Ascending aorta (tissue), 2 donors: ENCODE measurements around the gene VRK1. TPM values are rescaled to one million over a fixed set of nuclear protein-coding genes. Genes with fewer than 3 reads are reported as not detected.

ENCODE experiments used
- DNase-seq, 2 donors: peaks; one replicate each; pipeline ENCODE4 v3.0.0-alpha.2; 2019; ENCODE audit warnings: low spot score in 2 of 2
- H3K27ac ChIP-seq, 2 donors: fragments of 200-600 bp; sonication (generic); one replicate each; pipeline ENCODE4 v1.5.1; 2016 to 2017; ENCODE audit warnings: mild to moderate bottlenecking in 1 of 2
- H3K27me3 ChIP-seq: fragments of 200-600 bp; sonication (generic); one replicate; pipeline ENCODE4 v1.5.1; 2017
- H3K36me3 ChIP-seq, 2 donors: fragments of 200-600 bp; sonication (generic); one replicate each; pipeline ENCODE4 v1.5.1; 2016
- H3K4me1 ChIP-seq, 2 donors: fragments of 200-600 bp; sonication (generic); one replicate each; pipeline ENCODE4 v1.5.1; 2016 to 2017; ENCODE audit warnings: mild to moderate bottlenecking in 1 of 2
- H3K4me3 ChIP-seq, 2 donors: fragments of 200-600 bp; sonication (generic); one replicate each; pipeline ENCODE4 v1.5.1; 2016 to 2017; ENCODE audit warnings: mild to moderate bottlenecking in 1 of 2
- H3K9me3 ChIP-seq, 2 donors: fragments of 200-600 bp; sonication (generic); one replicate each; pipeline ENCODE4 v1.5.1; 2016
- intact Hi-C: fragments of 100-400 bp; cut with DNase I; formaldehyde crosslinking; loops from one replicate; pipeline ENCODE4 v1.15.1; 2023
- total RNA-seq: library from RNA; depleted of rRNA; stranded (reverse); fragments of >200 nt; gene quantifications from one replicate; pipeline ENCODE4 v1.1.0, GENCODE V29; 2016
- TF ChIP-seq, protein P1 (sequence below), 3 experiments: fragments of 200-600 bp in 2 of 3; fragments of 450-650 bp in 1 of 3; sonication (generic) in 2 of 3; IDR thresholded peaks; one replicate each; pipeline ENCODE4 v1.5.1; 2016 to 2019; ENCODE audit warnings: antibody characterized with exemption in 3 of 3, mild to moderate bottlenecking in 1 of 3, moderate library complexity in 1 of 3

Gene VRK1
- 2.4 TPM for total RNA-seq

GRCh38 chr14:96796851-96797581 is at the start of gene VRK1:
TSS of gene VRK1 (plus strand) at chr14:96797382. CDS start at chr14:96833472, 36,090 bp downstream.
- Histone ChIP-seq H3K4me1 (peaks cover 5 to 9% of the 10 kb centered on the region in 2 donors), H3K36me3 (no peaks in the 10 kb centered on the region), H3K27ac (no peak within 1 kb of the TSS), H3K4me3 (peak within 1 kb of the TSS; percentile 66 to 80), H3K27me3 (no peaks in the 10 kb centered on the region), H3K9me3 (no peaks in the 10 kb centered on the region)
- TF ChIP-seq, protein P1, sequence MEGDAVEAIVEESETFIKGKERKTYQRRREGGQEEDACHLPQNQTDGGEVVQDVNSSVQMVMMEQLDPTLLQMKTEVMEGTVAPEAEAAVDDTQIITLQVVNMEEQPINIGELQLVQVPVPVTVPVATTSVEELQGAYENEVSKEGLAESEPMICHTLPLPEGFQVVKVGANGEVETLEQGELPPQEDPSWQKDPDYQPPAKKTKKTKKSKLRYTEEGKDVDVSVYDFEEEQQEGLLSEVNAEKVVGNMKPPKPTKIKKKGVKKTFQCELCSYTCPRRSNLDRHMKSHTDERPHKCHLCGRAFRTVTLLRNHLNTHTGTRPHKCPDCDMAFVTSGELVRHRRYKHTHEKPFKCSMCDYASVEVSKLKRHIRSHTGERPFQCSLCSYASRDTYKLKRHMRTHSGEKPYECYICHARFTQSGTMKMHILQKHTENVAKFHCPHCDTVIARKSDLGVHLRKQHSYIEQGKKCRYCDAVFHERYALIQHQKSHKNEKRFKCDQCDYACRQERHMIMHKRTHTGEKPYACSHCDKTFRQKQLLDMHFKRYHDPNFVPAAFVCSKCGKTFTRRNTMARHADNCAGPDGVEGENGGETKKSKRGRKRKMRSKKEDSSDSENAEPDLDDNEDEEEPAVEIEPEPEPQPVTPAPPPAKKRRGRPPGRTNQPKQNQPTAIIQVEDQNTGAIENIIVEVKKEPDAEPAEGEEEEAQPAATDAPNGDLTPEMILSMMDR (IDR thresholded peaks at IDR 0.05), result no peak
- intact Hi-C loops, result loop anchor here (5.0 to 10.0 kb wide), 3 partner anchors 295 to 1265 kb away; partner anchors contain the start of genes ATG2B, GSKIP and PAPOLA
- DNase-seq, result peak; percentile 83 to 96

DNA sequence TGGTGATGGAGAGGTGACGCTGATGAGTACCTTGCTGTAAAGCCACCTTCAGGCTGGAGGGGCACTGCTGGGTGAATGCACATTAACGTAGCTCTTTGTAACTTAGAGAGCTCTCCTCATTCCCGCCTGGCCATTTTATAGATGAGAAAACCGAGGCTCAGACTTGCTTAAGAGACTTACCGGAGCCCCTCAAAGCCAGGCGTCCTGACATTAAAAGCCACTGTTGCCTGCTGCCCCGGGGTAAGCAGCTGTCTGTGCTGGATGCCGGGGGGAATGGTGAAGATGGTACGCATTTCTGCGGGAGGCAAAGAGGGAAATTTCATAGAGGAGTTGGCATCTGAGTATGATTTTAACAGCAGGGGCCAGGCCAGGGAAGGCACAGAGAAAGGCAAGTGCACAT is 49.6 kb upstream of the VRK1 start:
- Histone ChIP-seq H3K36me3 (no peaks in the 10 kb centered on the region), H3K4me1 (no peaks in the 10 kb centered on the region), H3K9me3 (no peaks in the 10 kb centered on the region), H3K27ac (no peak overlapping the region), H3K4me3 (no peak overlapping the region), H3K27me3 (no peaks in the 10 kb centered on the region)
- intact Hi-C loops, result no loop called here
- no peak for DNase-seq
- TF ChIP-seq, protein P1 (IDR thresholded peaks at IDR 0.05), result no peak

DNA sequence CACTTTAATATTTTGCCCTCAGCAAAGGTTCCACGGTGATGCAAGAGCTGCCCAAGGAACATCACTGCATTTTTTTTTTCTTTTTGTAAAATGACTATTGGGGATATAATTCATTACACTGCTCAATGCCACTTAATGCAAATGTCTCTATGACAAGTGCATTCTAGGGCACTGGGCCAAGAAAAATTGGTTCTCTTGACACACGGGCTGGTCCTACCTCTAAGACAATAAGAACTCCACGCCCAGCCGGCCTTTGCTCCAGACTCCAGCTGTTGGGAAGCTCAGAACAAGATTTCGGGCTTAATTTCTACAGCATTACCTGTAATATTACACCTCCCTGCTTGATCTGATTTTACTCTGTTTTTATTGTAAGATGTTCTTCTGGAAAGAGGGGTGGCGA is 48.8 kb upstream of the VRK1 start:
- no peak overlapping the region for H3K27ac ChIP-seq
- intact Hi-C loops, result no loop called here
- H3K4me3 ChIP-seq, result no peak overlapping the region
- H3K36me3 ChIP-seq, result no peaks in the 10 kb centered on the region
- no peaks in the 10 kb centered on the region for H3K9me3 ChIP-seq
- TF ChIP-seq, protein P1 (IDR thresholded peaks at IDR 0.05), result no peak
- no peak for DNase-seq
- H3K4me1 ChIP-seq, result no peaks in the 10 kb centered on the region
- no peaks in the 10 kb centered on the region for H3K27me3 ChIP-seq

- Histone ChIP-seq H3K4me3 (no peak overlapping the region), H3K9me3 (no peaks in the 10 kb centered on the region), H3K27me3 (no peaks in the 10 kb centered on the region), H3K4me1 (no peaks in the 10 kb centered on the region), H3K36me3 (no peaks in the 10 kb centered on the region), H3K27ac (no peak overlapping the region)
- TF ChIP-seq, protein P1 (IDR thresholded peaks at IDR 0.05), result no peak
- DNase-seq, result no peak
- intact Hi-C loops, result no loop called here
Measured at GRCh38 chr14:96751505-96751904, 45.7 kb upstream of the VRK1 start.

- Histone ChIP-seq H3K36me3 (no peaks in the 10 kb centered on the region), H3K4me3 (no peak overlapping the region), H3K4me1 (no peaks in the 10 kb centered on the region), H3K27ac (no peak overlapping the region), H3K27me3 (no peaks in the 10 kb centered on the region), H3K9me3 (no peaks in the 10 kb centered on the region)
- DNase-seq, result no peak
- intact Hi-C loops, result no loop called here
- TF ChIP-seq, protein P1 (IDR thresholded peaks at IDR 0.05), result no peak
Measured at GRCh38 chr14:96752125-96752524, 45.1 kb upstream of the VRK1 start.
